Measurements from ENCODE around the gene STAMBPL1. TPM values are rescaled to one million over a fixed set of nuclear protein-coding genes. Genes with fewer than 3 reads are reported as not detected.

Gene STAMBPL1
- total RNA-seq, 1 experiment from 2014 or later: 0.54 TPM

DNA sequence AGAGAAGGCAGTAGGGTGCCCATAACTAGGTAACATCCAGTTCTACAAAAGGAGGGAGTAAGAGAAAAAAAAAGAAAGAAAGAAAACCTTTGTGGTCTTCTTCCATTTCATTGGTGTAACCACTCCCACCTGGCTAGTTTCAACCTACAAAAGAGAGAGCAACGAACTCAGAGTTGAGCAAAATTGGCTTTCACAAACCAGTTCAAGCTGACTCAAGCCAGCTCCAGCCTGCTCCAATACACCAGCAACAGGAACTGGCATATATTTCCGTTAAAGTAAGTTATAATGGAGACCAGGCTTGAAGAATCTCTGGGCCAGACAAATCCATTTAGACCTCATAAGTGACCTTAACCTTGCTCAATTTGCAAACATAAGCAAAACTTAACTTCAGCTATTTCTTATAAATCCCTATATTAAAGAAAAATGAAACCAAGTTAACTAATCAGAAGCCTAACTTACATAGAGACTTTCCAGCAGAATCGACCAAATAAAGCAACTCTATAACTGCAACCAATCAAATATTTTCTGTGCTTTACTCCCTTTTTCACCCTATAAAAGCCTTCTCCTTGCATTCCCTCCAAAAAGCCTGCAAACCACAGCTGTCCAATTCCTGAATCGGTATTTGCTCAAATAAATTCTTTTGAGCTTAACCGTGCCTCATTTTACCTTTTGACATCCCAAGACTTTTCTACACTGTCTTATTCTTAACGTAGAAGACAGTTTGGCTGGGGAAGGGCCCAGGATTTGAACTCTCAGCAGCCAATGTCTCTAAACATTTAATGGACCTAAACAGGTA is 38.5 kb upstream of the STAMBPL1 start:
- no TSS peak for BruUV-seq (replicated peaks)
- Histone ChIP-seq H3K4me3 (ENCODE audit: low read depth, low read length) (no peak overlapping the region), H3K36me3 (ENCODE audit: control insufficient read depth, insufficient read depth, low read length) (no peaks in the 10 kb centered on the region), H3K27me3 (replicated peaks; ENCODE audit: control insufficient read depth, insufficient read depth, low read length) (no peaks in the 10 kb centered on the region; the same call in 1 of the 2 replicates), H3K9me3 (no peaks in the 10 kb centered on the region), H3K4me1 (peaks cover 12% of the 10 kb centered on the region)
- Mint-ChIP-seq H3K4me1 (ENCODE audit: low read depth, unreplicated experiment) (no peaks in the 10 kb centered on the region), H3K27me3 (ENCODE audit: insufficient read depth, unreplicated experiment) (peaks cover 15% of the 10 kb centered on the region), H3K4me3 (ENCODE audit: unreplicated experiment) (no peak overlapping the region), H3K27ac (ENCODE audit: unreplicated experiment) (no peak overlapping the region), H3K9me3 (ENCODE audit: unreplicated experiment) (no peaks in the 10 kb centered on the region), H3K36me3 (ENCODE audit: insufficient read depth, unreplicated experiment) (no peaks in the 10 kb centered on the region)
- CTCF ChIA-PET: no interaction called here
- intact Hi-C loops (cut with micrococcal nuclease; ENCODE audit: unreplicated experiment): no loop called here
- no peak for TF ChIP-seq CTCF (IDR thresholded peaks at IDR 0.05; ENCODE audit: insufficient read depth in 1 of 2, low read depth in 1 of 2, low read length in 1 of 2, severe bottlenecking in 1 of 2, unreplicated experiment in 1 of 2)
- POLR2A ChIA-PET: no interaction called here
- no peak for DNase-seq

DNA sequence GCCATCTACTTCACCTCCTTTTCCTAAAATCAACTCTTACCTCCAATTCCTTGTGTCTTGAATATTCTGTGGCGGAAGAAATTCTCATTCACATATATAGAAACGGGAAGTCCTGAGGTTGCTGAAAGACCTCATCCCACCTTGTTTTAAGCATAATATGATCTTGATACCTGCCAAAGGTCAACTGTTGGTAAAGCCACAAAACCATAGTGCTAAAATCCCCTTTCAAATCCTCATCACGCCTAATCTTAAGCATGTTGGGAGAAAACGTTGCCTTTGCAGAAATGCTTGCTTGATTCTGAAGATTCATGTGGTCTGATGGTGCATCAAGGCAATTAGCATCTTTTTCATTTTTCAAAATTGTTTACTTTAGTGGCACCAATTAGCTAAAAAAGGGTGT is 36.9 kb upstream of the STAMBPL1 start:
- no peaks in the 10 kb centered on the region; the same call in 1 of the 2 replicates for H3K27me3 ChIP-seq (replicated peaks; ENCODE audit: control insufficient read depth, insufficient read depth, low read length)
- Mint-ChIP-seq H3K4me1 (ENCODE audit: low read depth, unreplicated experiment) (no peaks in the 10 kb centered on the region), H3K27ac (ENCODE audit: unreplicated experiment) (no peak overlapping the region), H3K4me3 (ENCODE audit: unreplicated experiment) (no peak overlapping the region), H3K27me3 (ENCODE audit: insufficient read depth, unreplicated experiment) (peaks cover 15% of the 10 kb centered on the region), H3K36me3 (ENCODE audit: insufficient read depth, unreplicated experiment) (no peaks in the 10 kb centered on the region), H3K9me3 (ENCODE audit: unreplicated experiment) (no peaks in the 10 kb centered on the region)
- no peak overlapping the region for H3K4me3 ChIP-seq (ENCODE audit: low read depth, low read length)
- POLR2A ChIA-PET: no interaction called here
- no peak for DNase-seq
- no peak for TF ChIP-seq CTCF (IDR thresholded peaks at IDR 0.05; ENCODE audit: insufficient read depth in 1 of 2, low read depth in 1 of 2, low read length in 1 of 2, severe bottlenecking in 1 of 2, unreplicated experiment in 1 of 2)
- CTCF ChIA-PET: no interaction called here
- H3K4me1 ChIP-seq: peaks cover 12% of the 10 kb centered on the region
- intact Hi-C loops (cut with micrococcal nuclease; ENCODE audit: unreplicated experiment): no loop called here
- no peaks in the 10 kb centered on the region for H3K36me3 ChIP-seq (ENCODE audit: control insufficient read depth, insufficient read depth, low read length)
- BruUV-seq (replicated peaks): no TSS peak
- no peaks in the 10 kb centered on the region for H3K9me3 ChIP-seq

DNA sequence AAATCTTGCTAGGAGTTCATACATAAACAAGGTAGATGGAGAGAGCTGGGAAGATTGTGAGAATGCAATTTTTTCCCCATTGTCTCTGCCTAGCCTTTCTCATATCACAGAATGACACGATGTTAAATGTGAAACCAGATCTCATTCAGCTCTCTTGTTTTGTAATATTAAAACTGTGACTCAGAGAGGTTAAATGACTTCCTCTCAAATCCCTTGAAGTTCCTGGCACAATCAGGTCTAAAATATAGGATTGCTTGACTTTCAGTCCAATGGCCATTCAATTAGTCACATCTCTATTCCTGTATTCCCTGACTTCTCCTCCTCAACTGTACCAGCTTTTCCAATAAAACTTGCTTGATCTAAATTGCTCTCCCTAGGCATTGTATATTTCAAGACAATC is 31.5 kb upstream of the STAMBPL1 start:
- no peaks in the 10 kb centered on the region for H3K9me3 ChIP-seq
- no peak for DNase-seq
- H3K27ac Mint-ChIP-seq (ENCODE audit: unreplicated experiment): peak overlapping the region; percentile 40
- no TSS peak for BruUV-seq (replicated peaks)
- ChIA-PET POLR2A (no interaction called here), CTCF (no interaction called here)
- no peaks in the 10 kb centered on the region for H3K36me3 Mint-ChIP-seq (ENCODE audit: insufficient read depth, unreplicated experiment)
- intact Hi-C loops (cut with micrococcal nuclease; ENCODE audit: unreplicated experiment): no loop called here
- no peaks in the 10 kb centered on the region for H3K9me3 Mint-ChIP-seq (ENCODE audit: unreplicated experiment)
- H3K27me3 ChIP-seq (replicated peaks; ENCODE audit: control insufficient read depth, insufficient read depth, low read length): no peaks in the 10 kb centered on the region; the same call in 1 of the 2 replicates
- H3K4me3 ChIP-seq (ENCODE audit: low read depth, low read length): no peak overlapping the region
- H3K4me1 Mint-ChIP-seq (ENCODE audit: low read depth, unreplicated experiment): peaks cover 7% of the 10 kb centered on the region
- H3K4me3 Mint-ChIP-seq (ENCODE audit: unreplicated experiment): no peak overlapping the region
- H3K36me3 ChIP-seq (ENCODE audit: control insufficient read depth, insufficient read depth, low read length): no peaks in the 10 kb centered on the region
- peaks cover 10% of the 10 kb centered on the region for H3K27me3 Mint-ChIP-seq (ENCODE audit: insufficient read depth, unreplicated experiment)
- no peak for TF ChIP-seq CTCF (IDR thresholded peaks at IDR 0.05; ENCODE audit: insufficient read depth in 1 of 2, low read depth in 1 of 2, low read length in 1 of 2, severe bottlenecking in 1 of 2, unreplicated experiment in 1 of 2)
- peaks cover 13% of the 10 kb centered on the region for H3K4me1 ChIP-seq

All from Caco-2 (cell line).